CD14-positive monocyte (primary cell): ENCODE measurements around the gene CD200R1. TPM values are rescaled to one million over a fixed set of nuclear protein-coding genes. Genes with fewer than 3 reads are reported as not detected.
A peak's percentile ranks its signal among the peaks of the same experiment; 100 is the strongest.

Source experiments
- DNase-seq, 3 donors: peaks; one replicate each; pipeline ENCODE4 v3.0.0-alpha.2; 2011 to 2022
- H2AFZ ChIP-seq: 2 replicates; pipeline ENCODE4 v1.6.0; 2012; ENCODE audit warnings: mild to moderate bottlenecking, low read depth, low read length, inconsistent platforms; ENCODE audit not compliant: insufficient read depth, poor library complexity, severe bottlenecking
- H3K27ac ChIP-seq, 2 donors: 1 replicate in 1 of 2; 2 replicates in 1 of 2; pipeline ENCODE4 v1.5.1; 2012 to 2013; ENCODE audit warnings: low read length in 2 of 2, control low read depth in 1 of 2, inconsistent platforms in 1 of 2, low read depth in 1 of 2, mild to moderate bottlenecking in 1 of 2
- H3K27me3 ChIP-seq, 2 donors: one replicate each; pipeline versions ENCODE4 v1.6.0 to v1.6.1; 2011 to 2013; ENCODE audit warnings: low read length in 2 of 2; ENCODE audit not compliant: control insufficient read depth in 2 of 2, insufficient read depth in 2 of 2
- H3K36me3 ChIP-seq, 2 donors: replicated peaks in 1 of 2; 1 replicate in 1 of 2; 2 replicates in 1 of 2; pipeline versions ENCODE4 v1.5.1 to v1.6.1; 2012 to 2013; ENCODE audit warnings: low read length in 2 of 2, control low read depth in 1 of 2, inconsistent platforms in 1 of 2, mild to moderate bottlenecking in 1 of 2; ENCODE audit not compliant: insufficient read depth in 2 of 2, control insufficient read depth in 1 of 2
- H3K4me1 ChIP-seq, 2 donors: 1 replicate in 1 of 2; 2 replicates in 1 of 2; pipeline versions ENCODE4 v1.5.1 to v1.6.1; 2012 to 2013; ENCODE audit warnings: low read length in 2 of 2, control low read depth in 1 of 2, inconsistent platforms in 1 of 2, mild to moderate bottlenecking in 1 of 2, moderate library complexity in 1 of 2; ENCODE audit not compliant: insufficient read depth in 2 of 2, control insufficient read depth in 1 of 2
- H3K4me2 ChIP-seq: replicated peaks from 2 replicates; pipeline ENCODE3; 2012; ENCODE audit warnings: low read length, moderate library complexity, mild to moderate bottlenecking; ENCODE audit not compliant: poor library complexity, severe bottlenecking; ENCODE audit errors: extremely low read depth
- H3K4me3 ChIP-seq, 3 experiments: fragments of 200-600 bp in 1 of 3; sonication (generic) in 1 of 3; replicated peaks in 1 of 3; 1 replicate in 2 of 3; 2 replicates in 1 of 3; pipeline ENCODE4 v1.5.1; 2011 to 2013; ENCODE audit warnings: low read length in 3 of 3, mild to moderate bottlenecking in 3 of 3, control low read depth in 2 of 3, low read depth in 2 of 3, inconsistent platforms in 1 of 3, moderate library complexity in 1 of 3
- H3K79me2 ChIP-seq: 2 replicates; pipeline ENCODE4 v1.6.0; 2012; ENCODE audit warnings: mild to moderate bottlenecking, control low read depth, inconsistent platforms, low read length, moderate library complexity; ENCODE audit not compliant: insufficient read depth
- H3K9ac ChIP-seq: 2 replicates; pipeline ENCODE4 v1.6.0; 2017; ENCODE audit warnings: low read length, mild to moderate bottlenecking; ENCODE audit not compliant: insufficient read depth, poor library complexity, severe bottlenecking
- H3K9me3 ChIP-seq, 2 donors: replicated peaks in 1 of 2; 1 replicate in 1 of 2; 2 replicates in 1 of 2; pipeline versions ENCODE4 v1.5.1 to v1.6.1; 2012 to 2013; ENCODE audit warnings: low read length in 2 of 2, control low read depth in 1 of 2; ENCODE audit not compliant: control insufficient read depth in 1 of 2, insufficient read depth in 1 of 2
- H4K20me1 ChIP-seq: 2 replicates; pipeline ENCODE4 v1.6.0; 2012; ENCODE audit warnings: mild to moderate bottlenecking, low read length, control low read depth, moderate library complexity; ENCODE audit not compliant: insufficient read depth
- H3K27ac Mint-ChIP-seq, 7 donors: one replicate each; pipeline ENCODE4 v1.8.0; 2020; ENCODE audit warnings: mild to moderate bottlenecking in 7 of 7, mixed read lengths in 7 of 7, moderate library complexity in 6 of 7, inconsistent platforms in 2 of 7
- H3K27me3 Mint-ChIP-seq, 3 donors: one replicate each; pipeline ENCODE4 v1.8.0; 2021 to 2022; ENCODE audit warnings: low read depth in 3 of 3, mild to moderate bottlenecking in 3 of 3, mixed read lengths in 3 of 3, moderate library complexity in 3 of 3, inconsistent platforms in 1 of 3
- H3K36me3 Mint-ChIP-seq, 2 donors: one replicate each; pipeline ENCODE4 v1.8.0; 2020; ENCODE audit warnings: mixed read lengths in 2 of 2, inconsistent platforms in 1 of 2, mild to moderate bottlenecking in 1 of 2
- H3K4me1 Mint-ChIP-seq: one replicate; pipeline ENCODE4 v1.8.0; 2020; ENCODE audit warnings: mild to moderate bottlenecking, mixed read lengths
- H3K4me3 Mint-ChIP-seq, 2 donors: one replicate each; pipeline ENCODE4 v1.8.0; 2020; ENCODE audit warnings: mild to moderate bottlenecking in 2 of 2, mixed read lengths in 2 of 2, moderate library complexity in 1 of 2
- H3K9me3 Mint-ChIP-seq, 7 donors: one replicate each; pipeline ENCODE4 v1.8.0; 2020 to 2022; ENCODE audit warnings: mixed read lengths in 7 of 7, mild to moderate bottlenecking in 6 of 7, moderate library complexity in 6 of 7, inconsistent platforms in 2 of 7
- CTCF ChIP-seq: fragments of 200-600 bp; IDR thresholded peaks from one replicate; pipeline ENCODE4 v1.8.0; 2022; ENCODE audit warnings: antibody characterized with exemption, mild to moderate bottlenecking
- WGBS: methylation state at CpG from one replicate; pipeline ENCODE4 v1.1.5; 2013; ENCODE audit warnings: missing lambda C conversion rate; ENCODE audit not compliant: insufficient coverage; 5-methylcytosine and 5-hydroxymethylcytosine counted together
- intact Hi-C, 2 donors: fragments of 100-400 bp; cut with micrococcal nuclease; formaldehyde crosslinking; loops; one replicate each; pipeline versions ENCODE4 v1.15.0 to v1.15.1; 2023
- polyA plus RNA-seq, 3 donors: library from polyadenylated mRNA; depleted of rRNA in 1 of 3; unstranded in 2 of 3; stranded (reverse) in 1 of 3; fragments of 300-500 nt in 2 of 3; fragments of >200 nt in 1 of 3; fragmentation: Illumina TruSeq in 2 of 3; gene quantifications; 1 replicate in 2 of 3; 2 replicates in 1 of 3; pipeline ENCODE4 v1.2.3, GENCODE V29; 2012 to 2021

Gene CD200R1
- polyA plus RNA-seq, 3 donors = 1.5 to 9.0 (median 1.6) TPM

- Mint-ChIP-seq H3K36me3 (peaks cover 63 to 77% of the 10 kb centered on the region in 2 donors), H3K9me3 (no peaks in the 10 kb centered on the region), H3K27me3 (peaks cover 0 to 1% (median 0%) of the 10 kb centered on the region in 3 donors), H3K4me1 (peaks cover 3% of the 10 kb centered on the region), H3K4me3 (no peak overlapping the region), H3K27ac (peak overlapping the region in 1 of 7 donors; percentile 26)
- H3K4me1 ChIP-seq = no peaks in the 10 kb centered on the region
- H4K20me1 ChIP-seq = peaks cover 3% of the 10 kb centered on the region
- no CpG with 5 or more reads among the region's 4 CpGs for WGBS
- H3K27ac ChIP-seq = no peak overlapping the region
- intact Hi-C loops = no loop called here
- H3K9me3 ChIP-seq = no peaks in the 10 kb centered on the region
- H2AFZ ChIP-seq = no peak overlapping the region
- no peak for DNase-seq
- peaks cover 4% of the 10 kb centered on the region for H3K79me2 ChIP-seq
- H3K4me3 ChIP-seq = no peak overlapping the region
- no peak overlapping the region for H3K4me2 ChIP-seq
- peaks cover 68 to 91% of the 10 kb centered on the region in 2 donors for H3K36me3 ChIP-seq
- H3K27me3 ChIP-seq = no peaks in the 10 kb centered on the region
- no peak overlapping the region for H3K9ac ChIP-seq
- no peak for TF ChIP-seq CTCF
Measured at GRCh38 chr3:113000691-113001090, 25.8 kb upstream of the CD200R1 start.

DNA sequence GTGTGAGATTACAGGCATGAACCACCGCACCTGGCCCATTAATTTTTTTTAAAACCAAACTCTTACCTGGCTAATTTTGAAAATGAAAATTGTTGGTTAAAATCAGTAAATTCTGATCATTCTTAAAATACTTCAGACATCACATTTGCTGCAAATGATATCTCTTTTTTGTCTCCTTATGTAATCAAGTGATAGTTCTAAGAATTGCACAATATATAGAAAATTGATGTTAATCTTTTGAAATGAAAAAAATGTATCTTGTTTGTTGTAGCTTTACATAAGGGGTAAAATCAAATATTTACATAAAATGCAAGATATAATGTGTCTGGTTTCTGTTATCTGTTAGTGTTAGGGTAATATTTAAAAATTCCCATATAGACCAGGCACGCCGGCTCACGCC, 20.9 kb upstream of the CD200R1 start:
- TF ChIP-seq CTCF = no peak
- Mint-ChIP-seq H3K36me3 (peaks cover 31 to 44% of the 10 kb centered on the region in 2 donors), H3K9me3 (no peaks in the 10 kb centered on the region), H3K27me3 (no peaks in the 10 kb centered on the region), H3K4me3 (no peak overlapping the region), H3K27ac (no peak overlapping the region), H3K4me1 (peaks cover 20% of the 10 kb centered on the region)
- no peak overlapping the region for H2AFZ ChIP-seq
- H3K9me3 ChIP-seq = no peaks in the 10 kb centered on the region
- no peaks in the 10 kb centered on the region for H3K27me3 ChIP-seq
- peaks cover 5 to 19% of the 10 kb centered on the region in 2 donors for H3K4me1 ChIP-seq
- peaks cover 40% of the 10 kb centered on the region for H3K79me2 ChIP-seq
- intact Hi-C loops = no loop called here
- no CpG with 5 or more reads among the region's 4 CpGs for WGBS
- no peak overlapping the region for H3K27ac ChIP-seq
- H4K20me1 ChIP-seq = no peaks in the 10 kb centered on the region
- DNase-seq = no peak
- no peak overlapping the region for H3K9ac ChIP-seq
- H3K4me2 ChIP-seq = no peak overlapping the region
- no peak overlapping the region for H3K4me3 ChIP-seq
- H3K36me3 ChIP-seq = peaks cover 29 to 52% of the 10 kb centered on the region in 2 donors
